Measurements from ENCODE around the gene TPSD1. TPM values are rescaled to one million over a fixed set of nuclear protein-coding genes. Genes with fewer than 3 reads are reported as not detected.
"Not testable (repeated sequence)": the region's sequence is repeated elsewhere in the genome, so short reads cannot be mapped to it uniquely, and the experiment has no call there.

Gene TPSD1
- total RNA-seq, 1 experiment from 2014 or later: not detected

- not testable (repeated sequence) for DNase-seq (ENCODE audit: low read depth)
Measured at GRCh38 chr16:1241081-1241480, 14.8 kb upstream of the TPSD1 start.

- DNase-seq (ENCODE audit: low read depth): not testable (repeated sequence)
Measured at GRCh38 chr16:1243363-1243762, 12.5 kb upstream of the TPSD1 start.

GRCh38 chr16:1243907-1244850 is 11.7 kb upstream of the TPSD1 start:
- DNase-seq (ENCODE audit: low read depth): not testable (repeated sequence)

- DNase-seq (ENCODE audit: low read depth): peak; percentile 87
Measured at GRCh38 chr16:1244881-1245280, 11.0 kb upstream of the TPSD1 start.

- no peak for DNase-seq (ENCODE audit: low read depth)
Measured at GRCh38 chr16:1245452-1246020, 10.3 kb upstream of the TPSD1 start.

- DNase-seq (ENCODE audit: low read depth): not testable (repeated sequence)
Measured at GRCh38 chr16:1247903-1248537, 7.8 kb upstream of the TPSD1 start.

- not testable (repeated sequence) for DNase-seq (ENCODE audit: low read depth)
Measured at GRCh38 chr16:1249031-1249755, 6.7 kb upstream of the TPSD1 start.

GRCh38 chr16:1253701-1254364 is 2.0 kb upstream of the TPSD1 start:
- not testable (repeated sequence) for DNase-seq (ENCODE audit: low read depth)

- not testable (repeated sequence) for DNase-seq (ENCODE audit: low read depth)
Measured at GRCh38 chr16:1254821-1255220, 1.0 kb upstream of the TPSD1 start.

- DNase-seq (ENCODE audit: low read depth): not testable (repeated sequence)
Measured at GRCh38 chr16:1256296-1256873, 516 bp downstream of the TPSD1 start.

- no peak for DNase-seq (ENCODE audit: low read depth)
Measured at GRCh38 chr16:1256874-1257322, 1.0 kb downstream of the TPSD1 start.

GRCh38 chr16:1257561-1258224 is 1.8 kb downstream of the TPSD1 start:
- DNase-seq (ENCODE audit: low read depth): no peak

- DNase-seq (ENCODE audit: low read depth): no peak
Measured at GRCh38 chr16:1258225-1258600, 2.3 kb downstream of the TPSD1 start.

GRCh38 chr16:1258906-1259759 is 3.3 kb downstream of the TPSD1 start:
- DNase-seq (ENCODE audit: low read depth): no peak

GRCh38 chr16:1259760-1260068 is 3.8 kb downstream of the TPSD1 start:
- DNase-seq (ENCODE audit: low read depth): no peak

GRCh38 chr16:1260101-1260680 is 4.3 kb downstream of the TPSD1 start:
- no peak for DNase-seq (ENCODE audit: low read depth)

GRCh38 chr16:1261131-1261892 is 5.4 kb downstream of the TPSD1 start:
- no peak for DNase-seq (ENCODE audit: low read depth)

- no peak for DNase-seq (ENCODE audit: low read depth)
Measured at GRCh38 chr16:1262210-1262845, 6.5 kb downstream of the TPSD1 start.

Data from RPMI7951 (cell line).